Transverse colon (tissue), 4 donors: Measurements from ENCODE around the gene FOXK2. TPM values are rescaled to one million over a fixed set of nuclear protein-coding genes. Genes with fewer than 3 reads are reported as not detected.

Experiments
- DNase-seq: peaks from one replicate; pipeline ENCODE4 v3.0.0-alpha.2; 2019
- H3K27ac ChIP-seq, 4 donors: fragments of 200-600 bp; sonication (generic); 2 replicates each; pipeline ENCODE4 v1.5.1; 2016 to 2018; ENCODE audit warnings: inconsistent platforms in 4 of 4
- H3K27me3 ChIP-seq: fragments of 200-600 bp; sonication (generic); 2 replicates; pipeline ENCODE4 v1.5.1; 2017; ENCODE audit warnings: inconsistent platforms
- H3K36me3 ChIP-seq, 4 donors: fragments of 200-600 bp; sonication (generic); 2 replicates each; pipeline ENCODE4 v1.5.1; 2017 to 2019; ENCODE audit warnings: inconsistent platforms in 4 of 4
- H3K4me1 ChIP-seq, 4 donors: fragments of 200-600 bp; sonication (generic); 2 replicates each; pipeline ENCODE4 v1.5.1; 2017 to 2020; ENCODE audit warnings: inconsistent platforms in 4 of 4
- H3K4me3 ChIP-seq, 4 donors: fragments of 200-600 bp; sonication (generic); 1 replicate in 1 of 4; 2 replicates in 3 of 4; pipeline versions ENCODE4 v1.5.1 to v1.6.1; 2017 to 2019; ENCODE audit warnings: inconsistent platforms in 4 of 4
- H3K9me3 ChIP-seq, 2 donors: fragments of 200-600 bp; sonication (generic); 2 replicates each; pipeline ENCODE4 v1.5.1; 2017 to 2019; ENCODE audit warnings: inconsistent platforms in 2 of 2
- EP300 ChIP-seq: sonication (generic); formaldehyde crosslinking; IDR thresholded peaks from one replicate; pipeline ENCODE4 v1.6.1; 2017; ENCODE audit warnings: antibody characterized with exemption, low read depth
- POLR2A ChIP-seq: fragments of 450-650 bp; IDR thresholded peaks from one replicate; pipeline ENCODE4 v1.6.1; 2016; ENCODE audit warnings: antibody characterized with exemption, mild to moderate bottlenecking, moderate library complexity
- POLR2AphosphoS5 ChIP-seq, 3 donors: sonication (generic); formaldehyde crosslinking; IDR thresholded peaks; one replicate each; pipeline ENCODE4 v1.6.1; 2016; ENCODE audit warnings: antibody characterized with exemption in 3 of 3
- WGBS, 2 donors: methylation state at CpG; one replicate each; pipeline ENCODE4 v1.1.5; 2018; ENCODE audit warnings: low coverage in 1 of 2; 5-methylcytosine and 5-hydroxymethylcytosine counted together
- in situ Hi-C, 4 donors: fragments of 200-750 bp; cut with MboI; loops; one replicate each; pipeline versions ENCODE4 v1.15.0 to v1.15.1; 2017; ENCODE audit warnings: low sequenced_read_pairs in 3 of 4, low pct_ligation_motif_present in 1 of 4, low pct_unique_long_range_greater_than_20kb in 1 of 4
- intact Hi-C: fragments of 100-400 bp; cut with DNase I; formaldehyde crosslinking; loops from one replicate; pipeline ENCODE4 v1.15.1; 2023; ENCODE audit warnings: low total_unique reads
- total RNA-seq, 4 donors: library from RNA; depleted of rRNA; stranded (reverse); fragments of >200 nt; gene quantifications; one replicate each; pipeline ENCODE4 v1.1.0, GENCODE V29; 2016
- TF ChIP-seq, protein P1 (sequence below), 5 experiments: fragments of 200-600 bp in 3 of 5; fragments of 450-650 bp in 2 of 5; sonication (generic) in 3 of 5; IDR thresholded peaks; 1 replicate in 2 of 5; 2 replicates in 3 of 5; pipeline ENCODE4 v1.5.1; 2016 to 2017; ENCODE audit warnings: antibody characterized with exemption in 5 of 5, inconsistent platforms in 3 of 5, mild to moderate bottlenecking in 2 of 5, moderate library complexity in 1 of 5

The FOXK2 gene
- total RNA-seq, 4 donors from 2014 or later = 41.2 to 216 (median 106) TPM

DNA sequence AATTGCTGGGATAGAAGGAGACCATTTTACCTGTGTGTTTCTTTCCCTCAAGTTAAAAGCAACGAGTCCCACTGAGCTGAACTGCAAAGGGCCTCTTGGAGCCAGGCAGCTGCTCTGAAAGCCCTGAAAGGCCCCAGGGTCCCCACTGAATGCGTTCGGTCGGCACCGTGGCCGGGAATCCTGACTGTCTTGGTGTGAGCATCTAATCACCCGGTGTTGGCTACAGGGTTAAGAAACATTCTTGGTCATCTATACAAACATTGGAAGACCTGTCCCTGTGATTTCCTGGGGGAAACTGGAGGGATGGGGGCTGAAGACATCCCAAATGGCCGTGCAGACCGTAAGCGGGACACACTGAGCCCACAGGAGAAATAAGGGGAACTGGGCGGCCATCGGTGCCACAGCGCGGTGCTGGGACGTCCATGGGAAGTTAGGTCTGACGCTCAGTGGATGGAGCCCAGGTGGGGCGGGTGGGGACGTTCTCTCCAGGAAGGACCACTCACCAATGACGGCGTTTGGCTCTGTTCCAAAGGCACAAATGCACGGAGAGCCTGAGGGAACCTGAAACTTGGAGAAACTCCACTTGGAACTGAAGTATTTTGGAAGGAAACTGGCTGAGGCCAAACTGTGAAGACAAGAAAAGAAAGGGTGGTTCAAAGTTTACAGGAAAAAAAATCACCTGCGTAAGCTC, 96.6 kb downstream of the FOXK2 start:
- no peak overlapping the region for H3K4me3 ChIP-seq
- in situ Hi-C loops = no loop called here
- DNase-seq = no peak
- TF ChIP-seq EP300 = no peak
- TF ChIP-seq POLR2AphosphoS5 (IDR thresholded peaks at IDR 0.05) = no peak
- TF ChIP-seq, protein P1, sequence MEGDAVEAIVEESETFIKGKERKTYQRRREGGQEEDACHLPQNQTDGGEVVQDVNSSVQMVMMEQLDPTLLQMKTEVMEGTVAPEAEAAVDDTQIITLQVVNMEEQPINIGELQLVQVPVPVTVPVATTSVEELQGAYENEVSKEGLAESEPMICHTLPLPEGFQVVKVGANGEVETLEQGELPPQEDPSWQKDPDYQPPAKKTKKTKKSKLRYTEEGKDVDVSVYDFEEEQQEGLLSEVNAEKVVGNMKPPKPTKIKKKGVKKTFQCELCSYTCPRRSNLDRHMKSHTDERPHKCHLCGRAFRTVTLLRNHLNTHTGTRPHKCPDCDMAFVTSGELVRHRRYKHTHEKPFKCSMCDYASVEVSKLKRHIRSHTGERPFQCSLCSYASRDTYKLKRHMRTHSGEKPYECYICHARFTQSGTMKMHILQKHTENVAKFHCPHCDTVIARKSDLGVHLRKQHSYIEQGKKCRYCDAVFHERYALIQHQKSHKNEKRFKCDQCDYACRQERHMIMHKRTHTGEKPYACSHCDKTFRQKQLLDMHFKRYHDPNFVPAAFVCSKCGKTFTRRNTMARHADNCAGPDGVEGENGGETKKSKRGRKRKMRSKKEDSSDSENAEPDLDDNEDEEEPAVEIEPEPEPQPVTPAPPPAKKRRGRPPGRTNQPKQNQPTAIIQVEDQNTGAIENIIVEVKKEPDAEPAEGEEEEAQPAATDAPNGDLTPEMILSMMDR (IDR thresholded peaks at IDR 0.05) = no peak
- TF ChIP-seq POLR2A = no peak
- H3K27me3 ChIP-seq = no peaks in the 10 kb centered on the region
- no peak overlapping the region for H3K27ac ChIP-seq
- H3K4me1 ChIP-seq = peaks cover 0 to 5% (median 0%) of the 10 kb centered on the region in 4 donors
- WGBS, 2 donors = 88 to 93% methylated on average over 10 to 22 of the region's 22 CpGs
- H3K9me3 ChIP-seq = no peaks in the 10 kb centered on the region
- peaks cover 0 to 59% (median 27%) of the 10 kb centered on the region in 4 donors for H3K36me3 ChIP-seq
- intact Hi-C loops = no loop called here

DNA sequence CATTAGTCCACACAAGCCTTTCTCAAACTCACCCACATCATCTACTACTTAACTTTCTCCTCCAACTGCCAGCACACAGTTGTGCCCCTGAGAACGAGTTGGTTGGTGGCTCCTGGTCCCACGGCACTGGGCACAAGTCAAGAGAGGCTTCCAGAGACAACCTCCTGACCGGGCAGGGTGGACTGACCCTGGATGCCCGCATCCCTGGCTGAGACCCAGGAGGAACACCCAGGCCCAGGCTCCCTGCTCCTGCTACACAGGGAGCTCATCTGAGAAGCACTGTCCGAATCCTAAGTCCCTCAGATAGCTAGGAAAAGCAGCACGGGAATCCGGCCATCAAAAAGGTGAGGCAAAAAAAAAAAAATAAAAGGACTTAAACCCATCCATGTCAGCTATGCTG, 99.7 kb downstream of the FOXK2 start:
- Histone ChIP-seq H3K4me3 (no peak overlapping the region), H3K36me3 (peaks cover 0 to 84% (median 36%) of the 10 kb centered on the region in 4 donors), H3K4me1 (no peaks in the 10 kb centered on the region), H3K27ac (no peak overlapping the region), H3K9me3 (no peaks in the 10 kb centered on the region), H3K27me3 (no peaks in the 10 kb centered on the region)
- DNase-seq = no peak
- intact Hi-C loops (no loop called here), in situ Hi-C loops (no loop called here)
- 80 to 92% methylated on average over 5 to 7 of the region's 7 CpGs for WGBS, 2 donors
- no peak for TF ChIP-seq EP300

DNA sequence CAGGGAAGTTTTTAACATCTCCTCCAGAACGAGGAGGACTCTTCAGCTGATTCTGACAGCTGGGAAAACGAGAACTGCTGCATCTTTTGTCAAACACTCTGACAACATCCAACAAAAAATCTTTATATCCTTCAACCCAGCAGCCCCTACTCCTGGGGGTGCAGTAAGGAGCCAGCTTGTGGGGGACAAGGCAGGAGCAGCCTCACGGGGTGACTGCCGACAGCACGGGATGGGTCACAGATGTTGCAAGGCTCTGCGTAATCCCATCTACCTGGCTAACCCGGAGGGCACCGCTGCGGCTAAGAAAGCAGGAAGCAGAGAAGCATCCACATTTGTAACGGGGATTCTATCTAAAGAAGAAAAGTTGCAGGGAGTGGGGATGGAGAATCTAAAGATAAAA, 100.1 kb downstream of the FOXK2 start:
- H3K36me3 ChIP-seq = peaks cover 0 to 85% (median 37%) of the 10 kb centered on the region in 4 donors
- intact Hi-C loops (no loop called here), in situ Hi-C loops (no loop called here)
- WGBS, 2 donors = 85 to 95% methylated on average over 2 to 10 of the region's 10 CpGs
- DNase-seq = no peak
- H3K27ac ChIP-seq = no peak overlapping the region
- H3K4me1 ChIP-seq = no peaks in the 10 kb centered on the region
- H3K9me3 ChIP-seq = no peaks in the 10 kb centered on the region
- no peak overlapping the region for H3K4me3 ChIP-seq
- no peaks in the 10 kb centered on the region for H3K27me3 ChIP-seq
- no peak for TF ChIP-seq EP300
- TF ChIP-seq, protein P1 (IDR thresholded peaks at IDR 0.05) = no peak
- TF ChIP-seq POLR2AphosphoS5 (IDR thresholded peaks at IDR 0.05) = no peak
- no peak for TF ChIP-seq POLR2A

DNA sequence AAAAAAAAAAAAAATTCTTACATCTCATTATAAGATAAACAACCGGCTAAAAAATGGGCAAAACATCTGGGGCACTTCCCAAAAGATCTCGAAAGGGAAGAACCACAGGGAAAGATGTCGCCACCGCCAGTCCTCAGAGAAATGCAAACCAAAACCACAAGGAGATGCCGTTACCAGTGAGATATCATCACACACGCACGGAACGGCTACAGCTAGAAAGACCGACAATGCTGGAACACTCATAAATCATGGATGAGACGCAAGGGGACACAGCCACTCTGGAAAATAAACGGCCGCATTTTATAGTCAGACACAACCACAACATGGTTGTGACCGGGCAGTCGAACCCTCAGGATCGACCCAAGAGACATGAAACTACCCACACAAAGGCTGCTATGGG, 104.2 kb downstream of the FOXK2 start:
- in situ Hi-C loops = no loop called here
- intact Hi-C loops = no loop called here
- Histone ChIP-seq H3K9me3 (no peaks in the 10 kb centered on the region), H3K27ac (no peak overlapping the region), H3K4me3 (no peak overlapping the region), H3K27me3 (no peaks in the 10 kb centered on the region), H3K4me1 (no peaks in the 10 kb centered on the region), H3K36me3 (peaks cover 0 to 80% (median 27%) of the 10 kb centered on the region in 4 donors)
- no peak for DNase-seq
- TF ChIP-seq POLR2AphosphoS5 (IDR thresholded peaks at IDR 0.05) = no peak
- TF ChIP-seq, protein P1 (IDR thresholded peaks at IDR 0.05) = no peak
- no peak for TF ChIP-seq EP300
- no peak for TF ChIP-seq POLR2A
- WGBS, 2 donors = 85 to 89% methylated on average over 15 of the region's 15 CpGs
